GM06990 (cell line): ENCODE results near the gene MTMR2.

Experiments used
- DNase-seq: peaks from one replicate; pipeline ENCODE4 v3.0.0-alpha.2; 2011; ENCODE audit not compliant: insufficient read length; ENCODE audit errors: extremely low read depth
- H3K27me3 ChIP-seq: replicated peaks from 2 replicates; pipeline ENCODE4 v1.6.0; 2011; ENCODE audit warnings: low read length; ENCODE audit not compliant: control insufficient read depth, insufficient read depth
- H3K36me3 ChIP-seq: 2 replicates; pipeline ENCODE4 v1.5.1; 2011; ENCODE audit warnings: low read length; ENCODE audit not compliant: control insufficient read depth, insufficient read depth
- H3K4me3 ChIP-seq: replicated peaks from 2 replicates; pipeline ENCODE4 v1.5.1; 2011; ENCODE audit warnings: low read depth, mild to moderate bottlenecking, control low read depth, low read length
- CTCF ChIP-seq: IDR thresholded peaks from 2 replicates; pipeline ENCODE4 v1.5.1; 2011; ENCODE audit warnings: low read length, control low read depth, mild to moderate bottlenecking, inconsistent platforms; ENCODE audit not compliant: insufficient read depth, poor library complexity, severe bottlenecking

Gene MTMR2

GRCh38 chr11:95922536-95923438 lies 1.1 kb downstream of the MTMR2 start:
- Histone ChIP-seq H3K4me3 (peak overlapping the region; percentile 99), H3K36me3 (no peaks in the 10 kb centered on the region), H3K27me3 (no peaks in the 10 kb centered on the region)
- no peak for DNase-seq
- TF ChIP-seq CTCF: no peak

- no peaks in the 10 kb centered on the region for H3K27me3 ChIP-seq
- DNase-seq: no peak
- no peaks in the 10 kb centered on the region for H3K36me3 ChIP-seq
- no peak for TF ChIP-seq CTCF
- H3K4me3 ChIP-seq: no peak overlapping the region
These were observed 1.8 kb downstream of the MTMR2 start for GRCh38 chr11:95922099-95922498.

GRCh38 chr11:95920460-95921105 lies 3.3 kb downstream of the MTMR2 start:
- no peaks in the 10 kb centered on the region for H3K27me3 ChIP-seq
- TF ChIP-seq CTCF: no peak
- DNase-seq: no peak
- H3K4me3 ChIP-seq: no peak overlapping the region
- H3K36me3 ChIP-seq: no peaks in the 10 kb centered on the region

GRCh38 chr11:95919514-95919913 lies 4.4 kb downstream of the MTMR2 start:
- H3K4me3 ChIP-seq: no peak overlapping the region
- H3K36me3 ChIP-seq: no peaks in the 10 kb centered on the region
- no peak for TF ChIP-seq CTCF
- H3K27me3 ChIP-seq: no peaks in the 10 kb centered on the region
- no peak for DNase-seq

GRCh38 chr11:95918720-95919119 lies 5.2 kb downstream of the MTMR2 start:
- Histone ChIP-seq H3K4me3 (no peak overlapping the region), H3K36me3 (no peaks in the 10 kb centered on the region), H3K27me3 (no peaks in the 10 kb centered on the region)
- DNase-seq: no peak
- TF ChIP-seq CTCF: no peak
